IMR-90 (cell line): Measurements from ENCODE around the gene COX4I1. TPM values are rescaled to one million over a fixed set of nuclear protein-coding genes. Genes with fewer than 3 reads are reported as not detected.

ENCODE experiments used
- ATAC-seq: fragments of 200-7000 bp; cut with Tn5 transposase; 2 replicates; pipeline ENCODE4 v1.9.1; 2020; ENCODE audit warnings: low read depth, mild to moderate bottlenecking, moderate library complexity
- BruUV-seq: library from RNA; stranded (reverse); fragments of 400-500 nt; replicated peaks from 2 replicates; lab custom pipeline; 2021; lab: Mats Ljungman, UMichigan
- CTCF ChIA-PET: fragments of 300-600 bp; formaldehyde crosslinking; extraction: SDS; loops from one replicate; lab custom pipeline; 2021; ENCODE audit warnings: antibody characterized with exemption; lab: Yijun Ruan, JAX
- POLR2A ChIA-PET: fragments of 300-600 bp; sonication (Branson Sonifier 250); formaldehyde crosslinking; loops from one replicate; lab custom pipeline; 2022; ENCODE audit warnings: antibody characterized with exemption; ENCODE audit not compliant: unreplicated experiment; lab: Charles Lee
- DNase-seq: peaks from one replicate; pipeline ENCODE4 v3.0.0; 2013
- H2AFZ ChIP-seq: replicated peaks from 2 replicates; pipeline ENCODE3; 2013; ENCODE audit warnings: low read length, mild to moderate bottlenecking; ENCODE audit not compliant: poor library complexity
- H2AK5ac ChIP-seq: 2 replicates; pipeline ENCODE4 v1.6.1; 2013; ENCODE audit warnings: low read depth, low read length, inconsistent platforms
- H2AK9ac ChIP-seq: replicated peaks from 2 replicates; pipeline ENCODE3; 2013; ENCODE audit warnings: mild to moderate bottlenecking, low read depth, low read length, moderate library complexity; ENCODE audit not compliant: poor library complexity
- H2BK120ac ChIP-seq: 2 replicates; pipeline ENCODE4 v1.6.1; 2013; ENCODE audit warnings: low read depth, low read length, inconsistent platforms
- H2BK15ac ChIP-seq: 3 replicates; pipeline ENCODE4 v1.6.1; 2013; ENCODE audit warnings: low read depth, low read length, inconsistent platforms
- H2BK20ac ChIP-seq: 2 replicates; pipeline ENCODE4 v1.6.1; 2013; ENCODE audit warnings: low read depth, mild to moderate bottlenecking, inconsistent platforms, low read length, moderate library complexity
- H2BK5ac ChIP-seq: 2 replicates; pipeline ENCODE4 v1.6.1; 2013; ENCODE audit warnings: mild to moderate bottlenecking, low read depth, low read length, inconsistent platforms; ENCODE audit not compliant: poor library complexity, severe bottlenecking
- H3K14ac ChIP-seq: replicated peaks from 2 replicates; pipeline ENCODE4 v1.6.1; 2013; ENCODE audit warnings: low read depth, low read length, inconsistent platforms
- H3K18ac ChIP-seq: 2 replicates; pipeline ENCODE4 v1.6.1; 2013; ENCODE audit warnings: low read depth, low read length, control low read depth
- H3K23ac ChIP-seq: 2 replicates; pipeline ENCODE4 v1.6.1; 2013; ENCODE audit warnings: low read depth, low read length, inconsistent platforms
- H3K27ac ChIP-seq: 2 replicates; pipeline ENCODE4 v1.5.1; 2013; ENCODE audit warnings: mild to moderate bottlenecking, control low read depth, low read length; ENCODE audit not compliant: insufficient read depth
- H3K27me3 ChIP-seq: 2 replicates; pipeline ENCODE4 v1.6.1; 2013; ENCODE audit warnings: low read length; ENCODE audit not compliant: control insufficient read depth, insufficient read depth
- H3K36me3 ChIP-seq: 2 replicates; pipeline ENCODE4 v1.6.1; 2013; ENCODE audit warnings: low read length, mixed read lengths; ENCODE audit not compliant: control insufficient read depth, insufficient read depth
- H3K4ac ChIP-seq: 2 replicates; pipeline ENCODE4 v1.6.1; 2013; ENCODE audit warnings: low read depth, low read length, inconsistent platforms
- H3K4me1 ChIP-seq: 2 replicates; pipeline ENCODE4 v1.6.1; 2013; ENCODE audit warnings: low read length, mixed read lengths; ENCODE audit not compliant: control insufficient read depth, insufficient read depth
- H3K4me2 ChIP-seq: 2 replicates; pipeline ENCODE4 v1.6.1; 2013; ENCODE audit warnings: low read depth, mild to moderate bottlenecking, control low read depth, low read length, moderate library complexity
- H3K4me3 ChIP-seq: 2 replicates; pipeline ENCODE4 v1.5.1; 2013; ENCODE audit warnings: low read depth, mild to moderate bottlenecking, control low read depth, low read length, moderate library complexity; ENCODE audit not compliant: insufficient read depth
- H3K56ac ChIP-seq: 2 replicates; pipeline ENCODE4 v1.6.1; 2013; ENCODE audit warnings: low read length, inconsistent platforms; ENCODE audit not compliant: insufficient read depth; ENCODE audit errors: extremely low read depth
- H3K79me1 ChIP-seq, 2 experiments: 2 replicates each; pipeline ENCODE4 v1.6.1; 2013; ENCODE audit warnings: low read length in 2 of 2, inconsistent platforms in 1 of 2, low read depth in 1 of 2
- H3K9ac ChIP-seq: 2 replicates; pipeline ENCODE4 v1.6.1; 2013; ENCODE audit warnings: low read depth, low read length, control low read depth
- H3K9me1 ChIP-seq: 2 replicates; pipeline ENCODE4 v1.6.1; 2013; ENCODE audit warnings: low read length, inconsistent platforms; ENCODE audit not compliant: insufficient read depth
- H3K9me3 ChIP-seq: 2 replicates; pipeline ENCODE4 v1.6.1; 2013; ENCODE audit warnings: low read length; ENCODE audit not compliant: control insufficient read depth, insufficient read depth
- H4K20me1 ChIP-seq: 2 replicates; pipeline ENCODE4 v1.6.1; 2013; ENCODE audit warnings: low read length, inconsistent platforms; ENCODE audit not compliant: insufficient read depth
- H4K5ac ChIP-seq: 2 replicates; pipeline ENCODE4 v1.6.1; 2013; ENCODE audit warnings: mild to moderate bottlenecking, low read depth, low read length, control low read depth
- H4K8ac ChIP-seq, 2 experiments: 2 replicates each; pipeline ENCODE4 v1.6.1; 2013; ENCODE audit warnings: low read depth in 2 of 2, low read length in 2 of 2, control low read depth in 1 of 2, inconsistent platforms in 1 of 2
- H4K91ac ChIP-seq: 2 replicates; pipeline ENCODE4 v1.6.1; 2013; ENCODE audit warnings: low read depth, low read length, inconsistent platforms; ENCODE audit not compliant: insufficient read depth
- BHLHE40 ChIP-seq: fragments of 150-350 bp; IDR thresholded peaks from 2 replicates; pipeline ENCODE4 v1.6.1; 2016; ENCODE audit warnings: mild to moderate bottlenecking, low read depth, low read length
- CEBPB ChIP-seq: IDR thresholded peaks from 2 replicates; pipeline ENCODE4 v1.6.1; 2012; ENCODE audit warnings: low read depth, low read length, improper control_type of control experiment
- CHD1 ChIP-seq: IDR thresholded peaks from 2 replicates; pipeline ENCODE4 v1.6.1; 2012; ENCODE audit warnings: low read depth, low read length, improper control_type of control experiment
- FOS ChIP-seq: fragments of 150-350 bp; IDR thresholded peaks from 2 replicates; pipeline ENCODE4 v1.6.1; 2016; ENCODE audit warnings: low read depth, low read length
- MAFK ChIP-seq: IDR thresholded peaks from 2 replicates; pipeline ENCODE4 v1.6.1; 2012; ENCODE audit warnings: low read depth, low read length, improper control_type of control experiment
- MXI1 ChIP-seq: IDR thresholded peaks from 2 replicates; pipeline ENCODE4 v1.6.1; 2012; ENCODE audit warnings: low read depth, mild to moderate bottlenecking, low read length, moderate library complexity, borderline replicate concordance
- NFE2L2 ChIP-seq: fragments of 150-350 bp; IDR thresholded peaks from 2 replicates; pipeline ENCODE4 v1.6.1; 2016; ENCODE audit warnings: low read depth, mild to moderate bottlenecking, low read length
- POLR2A ChIP-seq: IDR thresholded peaks from 2 replicates; pipeline ENCODE4 v1.6.1; 2012; ENCODE audit warnings: mild to moderate bottlenecking, low read depth, low read length
- RAD21 ChIP-seq: IDR thresholded peaks from 2 replicates; pipeline ENCODE4 v1.6.1; 2012; ENCODE audit warnings: low read length, improper control_type of control experiment
- WGBS, 2 experiments: methylation state at CpG; one replicate each; pipeline versions ENCODE4 v1.1.5 to v1.1.7; 2013; ENCODE audit warnings: missing lambda C conversion rate in 2 of 2; ENCODE audit not compliant: insufficient read length in 1 of 2; ENCODE audit errors: extremely low coverage in 2 of 2; 5-methylcytosine and 5-hydroxymethylcytosine counted together
- dilution Hi-C: fragments of 300-500 bp; cut with HindIII; formaldehyde crosslinking; loops from one replicate; pipeline ENCODE4 v1.14.3; 2018; ENCODE audit warnings: low sequenced_read_pairs; ENCODE audit not compliant: unreplicated experiment
- in situ Hi-C: fragments of 300-500 bp; cut with MboI; formaldehyde crosslinking; loops from 3 replicates; pipeline ENCODE4 v1.14.3; 2019; ENCODE audit warnings: low sequenced_read_pairs, inconsistent platforms, mixed read lengths
- intact Hi-C: fragments of 100-400 bp; cut with micrococcal nuclease; formaldehyde crosslinking; loops from 2 replicates; pipeline ENCODE4 v1.10.0; 2022
- polyA plus RNA-seq, 3 experiments: library from polyadenylated mRNA; depleted of rRNA; stranded (reverse); fragments of >200 nt; gene quantifications; 2 replicates each; pipeline ENCODE4 v1.2.3, GENCODE V29; 2012; ENCODE audit warnings: low replicate concordance in 1 of 3
- total RNA-seq: library from RNA; depleted of rRNA; stranded (reverse); fragments of >200 nt; gene quantifications from 2 replicates; pipeline ENCODE4 v1.2.3, GENCODE V29; 2012
- TF ChIP-seq, protein P1 (sequence below): conservative IDR thresholded peaks from 2 replicates; pipeline ENCODE4 v1.5.1; 2012; ENCODE audit warnings: mild to moderate bottlenecking, low read depth, low read length, improper control_type of control experiment
- TF ChIP-seq, protein P2 (sequence below): fragments of 150-350 bp; IDR thresholded peaks from 2 replicates; pipeline ENCODE4 v1.6.1; 2017; ENCODE audit warnings: mild to moderate bottlenecking, antibody characterized with exemption, low read length, low read depth

Gene COX4I1
- total and polyA plus RNA-seq, 2 of the 4 experiments (the other 2 are of a cell fraction) = 397 to 700 TPM

DNA sequence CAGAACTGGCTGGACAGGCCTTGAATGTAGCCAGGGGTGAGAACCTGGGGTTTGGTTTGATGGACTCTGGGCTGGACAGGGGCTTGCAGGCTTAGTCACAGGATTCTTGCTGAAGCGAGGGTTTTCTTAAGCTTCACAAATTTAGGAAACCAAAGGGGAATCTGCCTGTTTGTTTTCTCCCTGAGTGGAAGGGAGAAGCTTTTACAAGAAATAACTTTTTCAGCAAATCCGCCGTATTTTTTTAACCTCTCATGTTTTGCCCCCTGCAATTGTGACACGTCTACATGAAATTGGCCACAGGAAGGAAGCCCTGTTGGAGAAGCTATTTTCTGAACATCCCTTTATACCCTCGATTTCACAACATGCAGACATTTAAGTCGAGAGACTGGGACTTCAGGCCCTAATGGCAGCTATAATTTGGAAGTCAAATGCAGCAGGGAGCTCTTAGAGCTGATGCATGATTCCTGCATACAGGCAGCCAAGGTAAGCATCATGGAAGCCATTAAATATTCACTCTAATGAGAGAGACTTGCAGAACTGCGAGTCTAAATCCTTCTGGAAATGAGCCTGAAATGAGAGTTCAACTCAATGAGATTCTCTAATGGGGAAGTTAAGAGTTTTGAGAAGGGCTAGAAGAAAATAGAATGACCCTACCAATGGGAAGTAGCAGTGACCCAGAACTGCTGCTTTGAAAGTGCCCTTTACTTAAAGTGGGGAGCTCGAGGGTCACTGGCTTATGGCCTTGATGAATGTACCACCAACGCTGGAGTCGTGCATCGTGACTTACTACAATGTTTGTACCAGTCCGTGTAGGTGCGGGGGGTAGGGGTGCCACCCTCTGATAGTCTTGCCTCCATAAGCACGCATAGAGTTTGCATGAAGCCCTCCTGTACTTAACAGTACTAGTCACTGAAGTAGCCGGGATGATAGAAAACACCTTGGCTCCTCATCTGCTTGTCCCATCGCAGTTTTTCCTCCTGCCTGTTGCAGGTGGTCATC, 54.4 kb downstream of the COX4I1 start:
- POLR2A ChIA-PET = no interaction called here
- Histone ChIP-seq H2BK120ac (no peak overlapping the region), H4K8ac (no peak overlapping the region), H3K4ac (no peak overlapping the region), H3K79me1 (no peaks in the 10 kb centered on the region), H3K9me3 (peaks cover 11% of the 10 kb centered on the region), H3K27me3 (peaks cover 70% of the 10 kb centered on the region), H3K4me3 (no peak overlapping the region), H4K5ac (no peak overlapping the region), H3K27ac (no peak overlapping the region), H3K23ac (no peak overlapping the region), H3K9me1 (no peaks in the 10 kb centered on the region), H4K20me1 (no peaks in the 10 kb centered on the region), H2AK5ac (no peak overlapping the region), H2AFZ (no peak overlapping the region), H3K18ac (no peak overlapping the region), H2BK5ac (no peak overlapping the region), H2AK9ac (no peak overlapping the region), H3K14ac (no peak overlapping the region), H3K4me1 (no peaks in the 10 kb centered on the region), H2BK15ac (no peak overlapping the region), H3K4me2 (no peak overlapping the region), H3K56ac (no peak overlapping the region), H3K36me3 (no peaks in the 10 kb centered on the region), H4K91ac (no peak overlapping the region), H3K9ac (no peak overlapping the region), H2BK20ac (no peak overlapping the region)
- no TSS peak for BruUV-seq
- 67% methylated on average over 3 of the region's 16 CpGs; no CpG with 5 or more reads in 1 of the 2 experiments for WGBS, 2 experiments
- DNase-seq = no peak
- CTCF ChIA-PET = no interaction called here
- no peak for ATAC-seq
- intact Hi-C loops (no loop called here), dilution Hi-C loops (no loop called here), in situ Hi-C loops (no loop called here)
- TF ChIP-seq RAD21 (no peak), CEBPB (no peak), MAFK (no peak), FOS (no peak), BHLHE40 (no peak), NFE2L2 (no peak), MXI1 (no peak), CHD1 (no peak), POLR2A (no peak)
- TF ChIP-seq, protein P1, sequence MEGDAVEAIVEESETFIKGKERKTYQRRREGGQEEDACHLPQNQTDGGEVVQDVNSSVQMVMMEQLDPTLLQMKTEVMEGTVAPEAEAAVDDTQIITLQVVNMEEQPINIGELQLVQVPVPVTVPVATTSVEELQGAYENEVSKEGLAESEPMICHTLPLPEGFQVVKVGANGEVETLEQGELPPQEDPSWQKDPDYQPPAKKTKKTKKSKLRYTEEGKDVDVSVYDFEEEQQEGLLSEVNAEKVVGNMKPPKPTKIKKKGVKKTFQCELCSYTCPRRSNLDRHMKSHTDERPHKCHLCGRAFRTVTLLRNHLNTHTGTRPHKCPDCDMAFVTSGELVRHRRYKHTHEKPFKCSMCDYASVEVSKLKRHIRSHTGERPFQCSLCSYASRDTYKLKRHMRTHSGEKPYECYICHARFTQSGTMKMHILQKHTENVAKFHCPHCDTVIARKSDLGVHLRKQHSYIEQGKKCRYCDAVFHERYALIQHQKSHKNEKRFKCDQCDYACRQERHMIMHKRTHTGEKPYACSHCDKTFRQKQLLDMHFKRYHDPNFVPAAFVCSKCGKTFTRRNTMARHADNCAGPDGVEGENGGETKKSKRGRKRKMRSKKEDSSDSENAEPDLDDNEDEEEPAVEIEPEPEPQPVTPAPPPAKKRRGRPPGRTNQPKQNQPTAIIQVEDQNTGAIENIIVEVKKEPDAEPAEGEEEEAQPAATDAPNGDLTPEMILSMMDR = no peak
- TF ChIP-seq, protein P2, sequence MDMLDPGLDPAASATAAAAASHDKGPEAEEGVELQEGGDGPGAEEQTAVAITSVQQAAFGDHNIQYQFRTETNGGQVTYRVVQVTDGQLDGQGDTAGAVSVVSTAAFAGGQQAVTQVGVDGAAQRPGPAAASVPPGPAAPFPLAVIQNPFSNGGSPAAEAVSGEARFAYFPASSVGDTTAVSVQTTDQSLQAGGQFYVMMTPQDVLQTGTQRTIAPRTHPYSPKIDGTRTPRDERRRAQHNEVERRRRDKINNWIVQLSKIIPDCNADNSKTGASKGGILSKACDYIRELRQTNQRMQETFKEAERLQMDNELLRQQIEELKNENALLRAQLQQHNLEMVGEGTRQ = no peak
